IMR-90 (cell line): Measurements from ENCODE around the gene CTIF. TPM values are rescaled to one million over a fixed set of nuclear protein-coding genes. Genes with fewer than 3 reads are reported as not detected.

Experiments used
- ATAC-seq: fragments of 200-7000 bp; cut with Tn5 transposase; 2 replicates; pipeline ENCODE4 v1.9.1; 2020; ENCODE audit warnings: low read depth, mild to moderate bottlenecking, moderate library complexity
- BruUV-seq: library from RNA; stranded (reverse); fragments of 400-500 nt; replicated peaks from 2 replicates; lab custom pipeline; 2021; lab: Mats Ljungman, UMichigan
- CTCF ChIA-PET: fragments of 300-600 bp; formaldehyde crosslinking; extraction: SDS; loops from one replicate; lab custom pipeline; 2021; ENCODE audit warnings: antibody characterized with exemption; lab: Yijun Ruan, JAX
- POLR2A ChIA-PET: fragments of 300-600 bp; sonication (Branson Sonifier 250); formaldehyde crosslinking; loops from one replicate; lab custom pipeline; 2022; ENCODE audit warnings: antibody characterized with exemption; ENCODE audit not compliant: unreplicated experiment; lab: Charles Lee
- DNase-seq: peaks from one replicate; pipeline ENCODE4 v3.0.0; 2013
- H2AFZ ChIP-seq: replicated peaks from 2 replicates; pipeline ENCODE3; 2013; ENCODE audit warnings: low read length, mild to moderate bottlenecking; ENCODE audit not compliant: poor library complexity
- H2AK5ac ChIP-seq: 2 replicates; pipeline ENCODE4 v1.6.1; 2013; ENCODE audit warnings: low read depth, low read length, inconsistent platforms
- H2AK9ac ChIP-seq: replicated peaks from 2 replicates; pipeline ENCODE3; 2013; ENCODE audit warnings: mild to moderate bottlenecking, low read depth, low read length, moderate library complexity; ENCODE audit not compliant: poor library complexity
- H2BK120ac ChIP-seq: 2 replicates; pipeline ENCODE4 v1.6.1; 2013; ENCODE audit warnings: low read depth, low read length, inconsistent platforms
- H2BK15ac ChIP-seq: 3 replicates; pipeline ENCODE4 v1.6.1; 2013; ENCODE audit warnings: low read depth, low read length, inconsistent platforms
- H2BK20ac ChIP-seq: 2 replicates; pipeline ENCODE4 v1.6.1; 2013; ENCODE audit warnings: low read depth, mild to moderate bottlenecking, inconsistent platforms, low read length, moderate library complexity
- H2BK5ac ChIP-seq: 2 replicates; pipeline ENCODE4 v1.6.1; 2013; ENCODE audit warnings: mild to moderate bottlenecking, low read depth, low read length, inconsistent platforms; ENCODE audit not compliant: poor library complexity, severe bottlenecking
- H3K14ac ChIP-seq: replicated peaks from 2 replicates; pipeline ENCODE4 v1.6.1; 2013; ENCODE audit warnings: low read depth, low read length, inconsistent platforms
- H3K18ac ChIP-seq: 2 replicates; pipeline ENCODE4 v1.6.1; 2013; ENCODE audit warnings: low read depth, low read length, control low read depth
- H3K23ac ChIP-seq: 2 replicates; pipeline ENCODE4 v1.6.1; 2013; ENCODE audit warnings: low read depth, low read length, inconsistent platforms
- H3K27ac ChIP-seq: 2 replicates; pipeline ENCODE4 v1.5.1; 2013; ENCODE audit warnings: mild to moderate bottlenecking, control low read depth, low read length; ENCODE audit not compliant: insufficient read depth
- H3K27me3 ChIP-seq: 2 replicates; pipeline ENCODE4 v1.6.1; 2013; ENCODE audit warnings: low read length; ENCODE audit not compliant: control insufficient read depth, insufficient read depth
- H3K36me3 ChIP-seq: 2 replicates; pipeline ENCODE4 v1.6.1; 2013; ENCODE audit warnings: low read length, mixed read lengths; ENCODE audit not compliant: control insufficient read depth, insufficient read depth
- H3K4ac ChIP-seq: 2 replicates; pipeline ENCODE4 v1.6.1; 2013; ENCODE audit warnings: low read depth, low read length, inconsistent platforms
- H3K4me1 ChIP-seq: 2 replicates; pipeline ENCODE4 v1.6.1; 2013; ENCODE audit warnings: low read length, mixed read lengths; ENCODE audit not compliant: control insufficient read depth, insufficient read depth
- H3K4me2 ChIP-seq: 2 replicates; pipeline ENCODE4 v1.6.1; 2013; ENCODE audit warnings: low read depth, mild to moderate bottlenecking, control low read depth, low read length, moderate library complexity
- H3K4me3 ChIP-seq: 2 replicates; pipeline ENCODE4 v1.5.1; 2013; ENCODE audit warnings: low read depth, mild to moderate bottlenecking, control low read depth, low read length, moderate library complexity; ENCODE audit not compliant: insufficient read depth
- H3K56ac ChIP-seq: 2 replicates; pipeline ENCODE4 v1.6.1; 2013; ENCODE audit warnings: low read length, inconsistent platforms; ENCODE audit not compliant: insufficient read depth; ENCODE audit errors: extremely low read depth
- H3K79me1 ChIP-seq, 2 experiments: 2 replicates each; pipeline ENCODE4 v1.6.1; 2013; ENCODE audit warnings: low read length in 2 of 2, inconsistent platforms in 1 of 2, low read depth in 1 of 2
- H3K9ac ChIP-seq: 2 replicates; pipeline ENCODE4 v1.6.1; 2013; ENCODE audit warnings: low read depth, low read length, control low read depth
- H3K9me1 ChIP-seq: 2 replicates; pipeline ENCODE4 v1.6.1; 2013; ENCODE audit warnings: low read length, inconsistent platforms; ENCODE audit not compliant: insufficient read depth
- H3K9me3 ChIP-seq: 2 replicates; pipeline ENCODE4 v1.6.1; 2013; ENCODE audit warnings: low read length; ENCODE audit not compliant: control insufficient read depth, insufficient read depth
- H4K20me1 ChIP-seq: 2 replicates; pipeline ENCODE4 v1.6.1; 2013; ENCODE audit warnings: low read length, inconsistent platforms; ENCODE audit not compliant: insufficient read depth
- H4K5ac ChIP-seq: 2 replicates; pipeline ENCODE4 v1.6.1; 2013; ENCODE audit warnings: mild to moderate bottlenecking, low read depth, low read length, control low read depth
- H4K8ac ChIP-seq, 2 experiments: 2 replicates each; pipeline ENCODE4 v1.6.1; 2013; ENCODE audit warnings: low read depth in 2 of 2, low read length in 2 of 2, control low read depth in 1 of 2, inconsistent platforms in 1 of 2
- H4K91ac ChIP-seq: 2 replicates; pipeline ENCODE4 v1.6.1; 2013; ENCODE audit warnings: low read depth, low read length, inconsistent platforms; ENCODE audit not compliant: insufficient read depth
- ELK1 ChIP-seq: fragments of 150-350 bp; IDR thresholded peaks from 2 replicates; pipeline ENCODE4 v1.6.1; 2016; ENCODE audit warnings: low read depth, mild to moderate bottlenecking, low read length, moderate library complexity, borderline replicate concordance
- WGBS, 2 experiments: methylation state at CpG; one replicate each; pipeline versions ENCODE4 v1.1.5 to v1.1.7; 2013; ENCODE audit warnings: missing lambda C conversion rate in 2 of 2; ENCODE audit not compliant: insufficient read length in 1 of 2; ENCODE audit errors: extremely low coverage in 2 of 2; 5-methylcytosine and 5-hydroxymethylcytosine counted together
- dilution Hi-C: fragments of 300-500 bp; cut with HindIII; formaldehyde crosslinking; loops from one replicate; pipeline ENCODE4 v1.14.3; 2018; ENCODE audit warnings: low sequenced_read_pairs; ENCODE audit not compliant: unreplicated experiment
- in situ Hi-C: fragments of 300-500 bp; cut with MboI; formaldehyde crosslinking; loops from 3 replicates; pipeline ENCODE4 v1.14.3; 2019; ENCODE audit warnings: low sequenced_read_pairs, inconsistent platforms, mixed read lengths
- intact Hi-C: fragments of 100-400 bp; cut with micrococcal nuclease; formaldehyde crosslinking; loops from 2 replicates; pipeline ENCODE4 v1.10.0; 2022
- polyA plus RNA-seq, 3 experiments: library from polyadenylated mRNA; depleted of rRNA; stranded (reverse); fragments of >200 nt; gene quantifications; 2 replicates each; pipeline ENCODE4 v1.2.3, GENCODE V29; 2012; ENCODE audit warnings: low replicate concordance in 1 of 3
- total RNA-seq: library from RNA; depleted of rRNA; stranded (reverse); fragments of >200 nt; gene quantifications from 2 replicates; pipeline ENCODE4 v1.2.3, GENCODE V29; 2012

CTIF gene
- total and polyA plus RNA-seq, 2 of the 4 experiments (the other 2 are of a cell fraction) = 25.1 to 57.0 TPM

GRCh38 chr18:48802543-48803290 lies 263.9 kb downstream of the CTIF start:
- Histone ChIP-seq H2AK9ac (peak overlapping the region; percentile 25), H3K4me3 (no peak overlapping the region), H3K23ac (no peak overlapping the region), H4K8ac (peak overlapping the region in 1 of 2 experiments; percentile 10; a peak in 1 of 4 replicates), H3K18ac (no peak overlapping the region), H4K91ac (no peak overlapping the region), H3K27me3 (no peaks in the 10 kb centered on the region), H3K14ac (no peak overlapping the region), H2AK5ac (peak overlapping the region; percentile 69), H3K9me1 (peaks cover 46% of the 10 kb centered on the region), H3K27ac (no peak overlapping the region), H4K5ac (no peak overlapping the region), H4K20me1 (peaks cover 29% of the 10 kb centered on the region), H3K4ac (no peak overlapping the region), H2BK120ac (no peak overlapping the region), H3K79me1 (peaks cover 32 to 91% of the 10 kb centered on the region in 2 experiments; a peak in 3 of 4 replicates), H2BK5ac (no peak overlapping the region), H2BK15ac (peak overlapping the region; percentile 46; the same call in 1 of the 3 replicates), H3K36me3 (peaks cover 51% of the 10 kb centered on the region), H2AFZ (no peak overlapping the region), H3K56ac (no peak overlapping the region), H3K4me2 (no peak overlapping the region), H3K9me3 (no peaks in the 10 kb centered on the region), H3K9ac (no peak overlapping the region), H3K4me1 (peaks cover 12% of the 10 kb centered on the region), H2BK20ac (no peak overlapping the region)
- DNase-seq = no peak
- dilution Hi-C loops (no loop called here), intact Hi-C loops (no loop called here), in situ Hi-C loops (no loop called here)
- TF ChIP-seq ELK1 = no peak
- CTCF ChIA-PET = no interaction called here
- no TSS peak for BruUV-seq
- POLR2A ChIA-PET = no interaction called here
- 81% methylated on average over 8 of the region's 11 CpGs; no CpG with 5 or more reads in 1 of the 2 experiments for WGBS, 2 experiments
- no peak for ATAC-seq
